GM21360 (cell line): ENCODE results near the gene BCL2L2.
A peak's percentile ranks its signal among the peaks of the same experiment; 100 is the strongest.

Experiments used
- ATAC-seq: cut with Tn5 transposase; IDR thresholded peaks from one replicate; pipeline ENCODE4 v1.9.1; 2021; ENCODE audit warnings: mild to moderate bottlenecking, moderate library complexity; ENCODE audit not compliant: unreplicated experiment

BCL2L2 gene

DNA sequence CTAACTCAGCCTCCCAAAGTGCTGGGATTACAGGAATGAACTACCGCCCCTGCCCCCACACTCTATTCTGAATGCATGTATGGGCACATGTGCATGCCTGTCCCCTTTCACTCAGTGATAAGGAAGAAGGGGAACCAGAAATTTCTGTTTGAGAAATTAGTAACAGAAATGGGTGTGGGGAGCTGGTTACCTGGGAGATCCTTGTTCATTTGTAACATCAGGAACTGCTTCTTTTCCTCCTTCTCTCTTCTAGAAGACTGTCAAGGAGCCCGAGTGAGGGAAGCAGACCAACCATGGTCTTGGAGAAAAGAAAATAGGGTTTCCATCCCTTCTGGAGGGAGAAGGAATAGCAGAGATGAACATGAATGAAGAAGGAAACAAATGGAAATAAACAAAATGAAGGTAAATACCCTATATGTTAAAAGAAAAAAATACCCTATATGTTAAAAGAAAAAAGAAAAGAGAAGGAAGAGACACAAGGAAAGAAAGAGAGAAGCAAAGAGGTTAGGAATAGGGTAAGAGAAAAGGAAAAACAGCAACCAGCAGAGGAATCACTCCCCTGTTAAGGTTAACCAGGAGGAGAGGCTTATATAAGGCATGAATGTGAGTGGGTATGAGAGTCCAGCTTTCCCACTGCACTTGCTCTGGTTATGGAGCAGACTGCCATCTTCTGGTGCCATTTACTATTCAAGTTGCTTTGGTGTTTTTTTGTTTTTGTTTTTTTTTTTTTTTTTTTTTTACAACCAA, 7.2 kb upstream of the BCL2L2 start:
- no peak for ATAC-seq

DNA sequence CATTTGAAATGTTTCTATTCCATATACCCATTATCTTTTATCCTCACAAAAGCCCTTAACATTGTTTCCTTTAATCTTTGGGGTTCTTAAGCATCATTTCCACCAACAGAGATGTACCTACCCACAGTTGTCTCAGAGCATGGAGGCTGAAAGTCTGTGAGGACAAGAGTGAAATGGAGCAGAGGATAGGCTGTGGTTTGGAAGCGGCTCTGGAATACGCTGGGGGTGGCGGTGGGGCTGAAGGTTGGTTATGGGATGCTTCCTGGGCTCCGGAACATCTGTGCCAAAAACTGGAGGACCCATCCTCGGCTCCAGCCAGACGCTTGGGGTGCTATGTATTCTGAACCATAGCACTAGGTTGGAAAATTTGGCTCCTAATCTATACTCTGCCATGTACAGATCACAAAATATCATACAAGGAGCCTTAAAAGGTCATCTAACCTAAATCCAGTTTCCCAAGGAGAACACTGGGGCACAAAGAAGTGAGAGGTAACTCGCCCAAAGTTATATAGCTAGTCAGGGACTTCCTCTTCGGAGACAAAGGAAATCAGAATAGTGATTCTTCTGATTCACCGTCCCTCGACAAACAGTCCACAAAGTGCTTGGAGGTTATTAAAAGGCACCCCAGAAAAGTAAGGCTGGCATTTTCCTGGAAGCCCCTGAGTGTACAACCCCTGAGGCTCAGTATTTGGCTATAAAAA, 6.5 kb upstream of the BCL2L2 start:
- no peak for ATAC-seq

DNA sequence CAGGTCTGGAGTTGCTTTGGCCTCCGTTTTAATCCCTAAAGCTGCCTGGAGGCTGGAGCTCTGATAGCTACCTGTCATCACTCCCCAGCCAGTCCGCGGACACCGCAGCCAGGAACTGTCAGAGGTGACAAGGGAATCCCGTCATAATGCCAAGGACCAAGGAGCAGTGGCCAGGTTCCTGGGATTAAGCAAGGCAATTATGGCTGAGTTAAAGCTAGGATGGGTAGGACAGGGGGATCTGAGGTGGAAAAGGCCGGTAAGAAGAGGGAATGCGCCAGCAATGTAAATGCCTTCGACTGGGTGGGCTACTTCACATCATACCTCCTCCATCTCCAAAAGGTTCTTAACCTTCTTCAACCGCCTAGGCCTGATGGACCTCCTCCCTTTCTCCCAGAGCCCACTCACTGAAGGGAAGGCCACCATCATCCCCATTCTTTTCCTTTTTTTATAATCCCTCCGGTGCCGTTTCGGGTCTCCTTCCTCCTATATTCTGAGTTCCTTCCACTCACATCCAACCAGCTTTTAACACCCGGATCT, 5.9 kb upstream of the BCL2L2 start:
- ATAC-seq = no peak

DNA sequence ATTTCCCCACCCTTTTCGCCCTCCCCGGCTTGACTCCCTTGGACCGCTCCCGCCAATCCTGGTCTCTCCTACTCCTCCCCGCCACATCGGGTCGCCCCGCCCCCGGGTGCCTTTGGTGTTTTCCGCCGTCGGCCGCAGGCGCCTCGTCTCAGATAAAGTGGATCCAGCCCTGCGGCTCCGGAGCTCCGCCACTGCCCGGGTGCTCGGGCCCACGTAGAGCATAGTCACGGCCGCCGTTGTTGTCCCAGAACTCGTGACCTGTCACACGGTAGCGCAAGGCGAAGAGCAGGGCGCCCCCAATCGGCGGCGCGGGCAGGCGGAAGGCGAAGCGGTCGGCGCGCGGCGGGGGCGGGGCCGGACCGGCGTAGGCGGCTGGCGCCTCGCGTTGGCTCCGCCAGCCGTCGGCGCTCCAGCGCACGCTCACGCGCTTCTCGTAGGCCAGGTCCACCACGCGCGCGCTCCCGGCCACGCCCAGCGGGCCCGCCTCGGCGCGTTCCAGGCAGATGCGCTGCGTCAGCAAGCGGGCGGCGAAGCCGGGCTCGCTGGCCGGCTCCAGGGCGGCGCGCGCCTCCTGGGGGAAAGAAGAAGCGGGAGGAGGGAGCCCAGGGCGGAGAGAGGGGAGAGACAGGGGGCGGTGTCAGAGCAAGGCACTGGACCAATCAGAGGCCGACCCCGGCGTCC, 5.2 kb upstream of the BCL2L2 start:
- peak; percentile 65 for ATAC-seq

DNA sequence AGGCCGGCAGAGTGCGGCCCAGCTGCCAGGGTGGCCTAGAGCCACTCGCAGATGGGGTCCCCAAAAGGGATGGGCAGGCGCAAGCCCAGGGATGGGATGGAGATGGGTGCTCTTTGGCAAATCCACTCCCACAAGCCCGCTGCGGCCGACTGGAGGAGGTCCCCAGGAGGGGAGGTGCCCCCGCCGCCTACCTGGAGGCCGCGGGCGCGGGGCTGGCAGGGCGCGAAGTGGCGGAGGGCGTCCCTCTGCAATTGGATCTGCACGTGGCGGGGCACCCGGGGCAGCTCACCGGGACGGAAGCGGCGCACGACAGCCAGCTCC, 4.7 kb upstream of the BCL2L2 start:
- no peak for ATAC-seq

DNA sequence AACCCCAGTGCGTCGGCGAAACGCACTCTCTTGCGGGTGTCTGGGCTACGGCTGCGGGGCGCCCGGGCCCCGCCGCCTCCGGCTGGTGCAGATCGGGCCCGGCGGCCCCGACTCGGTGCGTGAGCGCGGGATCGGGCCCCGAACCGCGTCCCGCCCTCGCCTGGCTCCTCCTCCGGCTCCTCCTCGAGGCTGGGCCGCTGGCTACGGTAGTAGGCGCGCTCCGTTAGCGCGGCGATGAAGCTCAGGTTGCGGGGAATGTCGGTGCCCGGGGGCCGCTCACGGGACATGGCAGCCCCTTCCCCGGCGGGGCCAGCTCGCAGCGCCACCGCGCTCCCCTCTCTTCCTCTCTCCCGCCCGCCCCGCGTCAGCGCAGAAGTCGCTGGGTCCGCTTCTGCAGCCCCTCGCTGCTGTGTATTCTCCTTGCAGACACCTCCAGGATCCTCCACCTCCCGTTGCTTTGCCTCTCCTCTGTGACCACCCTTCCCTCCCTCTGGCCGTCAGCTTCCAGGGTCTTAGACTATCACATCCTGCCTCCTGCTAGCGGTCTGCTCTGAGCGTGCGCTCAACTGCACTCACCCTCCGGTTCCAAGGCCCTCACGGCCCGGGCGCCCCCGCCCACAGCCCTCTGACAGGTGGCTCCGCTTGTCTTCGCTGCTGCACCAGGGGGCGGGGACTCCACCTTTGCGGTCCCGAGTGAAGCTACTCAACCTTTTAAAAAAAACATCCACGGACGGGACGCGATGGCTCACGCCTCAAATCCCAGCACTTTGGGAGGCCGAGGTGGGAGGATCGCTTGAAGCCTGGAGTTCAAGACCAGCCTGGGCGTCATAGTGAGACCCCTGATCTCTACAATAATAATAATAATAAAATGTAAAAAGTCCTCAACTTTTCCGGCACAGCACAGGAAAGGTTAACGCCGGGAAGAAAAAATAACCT, 4.1 kb upstream of the BCL2L2 start, which contains the start of gene PPP1R3E:
PPP1R3E (minus strand) TSS at position 570 of the 936 bp plus-strand sequence; CDS start at position 287, 283 bp downstream.
- peak; percentile 31 for ATAC-seq

DNA sequence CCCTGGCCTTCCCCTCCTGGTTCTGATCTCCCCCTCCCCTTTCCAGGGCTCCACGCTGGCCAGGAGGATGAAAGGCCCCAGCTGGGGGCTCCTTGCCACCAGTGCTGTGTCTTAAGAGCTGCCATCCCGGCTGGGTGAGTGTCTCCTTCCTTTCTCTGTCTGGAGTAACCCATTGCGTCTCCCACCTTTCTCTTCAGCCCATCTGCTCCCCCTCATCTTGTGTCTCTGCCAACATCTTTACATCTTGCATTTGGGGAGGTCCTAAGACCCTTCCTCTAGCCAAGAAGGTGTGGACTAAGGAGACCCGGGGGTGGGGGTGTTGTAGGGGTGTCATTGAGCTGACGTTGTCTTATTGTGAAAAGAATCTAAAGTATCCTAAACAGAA, 505 bp downstream of the BCL2L2 start:
- no peak for ATAC-seq

DNA sequence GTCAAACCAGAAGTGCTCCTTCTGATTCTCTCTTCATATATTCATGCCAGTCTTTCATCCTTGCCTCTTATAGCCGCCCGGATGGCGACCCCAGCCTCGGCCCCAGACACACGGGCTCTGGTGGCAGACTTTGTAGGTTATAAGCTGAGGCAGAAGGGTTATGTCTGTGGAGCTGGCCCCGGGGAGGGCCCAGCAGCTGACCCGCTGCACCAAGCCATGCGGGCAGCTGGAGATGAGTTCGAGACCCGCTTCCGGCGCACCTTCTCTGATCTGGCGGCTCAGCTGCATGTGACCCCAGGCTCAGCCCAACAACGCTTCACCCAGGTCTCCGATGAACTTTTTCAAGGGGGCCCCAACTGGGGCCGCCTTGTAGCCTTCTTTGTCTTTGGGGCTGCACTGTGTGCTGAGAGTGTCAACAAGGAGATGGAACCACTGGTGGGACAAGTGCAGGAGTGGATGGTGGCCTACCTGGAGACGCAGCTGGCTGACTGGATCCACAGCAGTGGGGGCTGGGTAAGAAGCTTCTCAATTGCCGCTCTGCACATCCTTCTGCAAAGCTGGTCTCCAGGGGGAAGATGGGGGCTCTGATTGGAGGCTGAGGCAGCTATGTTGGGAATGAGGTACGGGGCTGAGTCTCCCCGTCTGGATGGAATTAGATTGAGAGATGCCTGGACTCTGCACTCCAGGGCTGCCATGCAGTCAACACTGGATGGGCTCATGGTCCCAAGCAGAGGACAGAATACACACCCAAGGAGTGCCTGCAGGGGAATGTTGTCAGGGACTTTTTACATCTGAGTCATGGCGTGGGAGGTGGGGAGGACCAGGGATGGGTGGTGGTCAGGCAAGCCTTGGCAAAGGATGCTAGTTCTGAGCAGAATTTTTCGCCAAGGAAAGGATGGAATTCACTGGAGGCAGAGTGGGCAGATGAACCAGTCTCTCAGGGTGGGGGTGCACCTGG, 1.3 kb downstream of the BCL2L2 start:
- no peak for ATAC-seq

DNA sequence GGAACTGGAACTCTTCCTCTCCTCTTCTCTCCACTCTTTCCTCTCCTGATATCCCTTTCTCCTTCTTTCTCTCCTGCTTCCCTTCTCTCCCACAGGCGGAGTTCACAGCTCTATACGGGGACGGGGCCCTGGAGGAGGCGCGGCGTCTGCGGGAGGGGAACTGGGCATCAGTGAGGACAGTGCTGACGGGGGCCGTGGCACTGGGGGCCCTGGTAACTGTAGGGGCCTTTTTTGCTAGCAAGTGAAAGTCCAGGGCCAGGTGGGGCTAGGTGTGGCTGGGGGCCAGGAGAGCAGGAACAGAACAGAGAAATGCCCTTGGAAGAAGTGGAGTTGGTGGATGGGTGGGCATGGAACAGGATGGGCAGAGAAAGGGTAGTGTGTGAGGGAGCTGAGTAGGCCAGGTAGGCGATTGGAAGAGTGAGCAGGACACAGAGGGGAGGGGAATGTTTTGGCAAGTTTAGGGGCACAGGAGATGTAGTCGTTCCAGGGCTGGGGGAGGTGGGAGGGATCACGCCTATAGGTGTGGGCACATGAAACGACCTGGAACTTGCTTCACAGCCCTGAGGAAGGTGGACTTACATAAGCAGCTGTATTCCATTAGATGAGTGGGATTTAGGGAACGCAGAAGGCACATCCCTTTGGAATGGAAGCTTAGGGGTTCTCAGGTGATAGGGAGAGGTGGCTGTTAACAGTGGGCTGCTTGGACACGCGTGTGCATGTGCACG, 2.2 kb downstream of the BCL2L2 start:
- no peak for ATAC-seq

DNA sequence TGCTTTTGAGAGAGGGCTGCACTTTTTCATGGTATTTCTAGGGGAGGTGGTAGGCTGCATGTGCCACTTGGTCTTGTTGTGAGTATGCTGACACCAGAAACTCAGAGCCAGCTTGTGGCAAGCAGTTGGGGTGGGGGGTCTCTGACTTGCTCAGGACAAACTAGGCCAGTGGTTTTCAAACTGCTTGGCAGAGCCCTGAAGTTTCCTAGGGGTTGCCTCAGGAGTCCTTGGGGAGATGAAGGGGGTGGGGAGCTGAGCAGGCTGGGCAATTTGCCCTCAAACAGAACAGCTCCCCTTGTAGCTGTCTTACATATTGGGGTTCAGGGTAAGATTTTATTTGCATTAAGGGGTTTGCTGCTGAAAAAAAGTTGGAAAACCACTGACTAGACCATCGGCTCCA, 3.9 kb downstream of the BCL2L2 start:
- no peak for ATAC-seq

DNA sequence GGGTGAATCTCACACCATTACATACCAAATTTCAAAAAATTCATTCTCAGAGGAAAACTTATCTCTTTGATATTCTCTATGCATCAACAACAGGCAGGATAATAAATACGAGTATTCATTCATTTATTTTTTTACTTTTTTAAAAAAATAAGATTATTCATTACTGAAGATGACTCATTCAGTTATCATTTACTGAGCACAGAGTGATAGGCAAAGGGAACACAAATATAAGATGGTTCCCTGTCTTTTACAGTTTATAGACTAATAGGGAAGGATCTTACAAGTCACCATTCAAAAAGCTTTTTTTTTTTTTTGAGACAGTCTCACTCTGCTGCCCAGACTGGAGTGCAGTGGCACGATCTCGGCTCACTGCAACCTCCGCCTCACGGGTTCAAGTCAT, 9.7 kb downstream of the BCL2L2 start:
- ATAC-seq = no peak

DNA sequence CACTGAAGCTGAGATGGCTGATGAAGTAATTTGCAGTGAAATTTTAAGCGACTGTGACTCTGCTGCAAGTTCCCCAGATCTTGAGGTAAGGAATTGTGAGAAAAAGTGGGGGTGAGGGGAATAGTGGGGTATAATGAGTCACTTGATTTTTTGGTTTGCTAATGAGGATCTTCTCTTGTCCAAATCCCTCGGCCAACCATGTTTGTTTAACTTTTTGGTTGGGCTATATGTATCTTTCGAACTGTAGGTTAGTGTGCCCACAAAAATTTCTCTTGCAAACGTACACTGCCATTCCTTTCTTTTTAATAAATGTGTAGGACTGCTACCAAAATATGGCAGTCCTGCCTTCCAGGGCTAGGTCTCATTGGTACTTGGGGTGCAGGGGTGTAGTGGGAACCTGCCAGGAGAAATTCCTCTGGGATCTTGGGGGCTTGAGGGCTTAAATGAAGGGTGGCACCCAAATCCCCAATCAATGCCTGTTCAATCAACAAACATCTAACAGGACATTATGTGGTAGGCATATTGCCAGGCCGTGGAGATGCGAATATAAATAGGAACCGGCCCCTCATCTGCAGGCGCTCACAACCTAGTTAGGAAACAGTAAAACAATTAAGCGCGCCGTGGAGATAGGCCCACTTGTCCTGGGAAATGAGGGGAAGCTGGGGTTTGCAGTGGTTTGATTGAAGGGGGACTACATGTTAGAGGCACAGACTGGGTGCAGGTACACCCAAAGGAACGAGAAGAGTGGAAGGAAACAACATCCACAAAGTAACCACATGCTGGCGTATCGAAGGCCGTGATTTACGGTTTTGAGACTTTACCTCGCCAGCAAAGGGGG, 13.3 kb downstream of the BCL2L2 start:
- ATAC-seq = no peak

DNA sequence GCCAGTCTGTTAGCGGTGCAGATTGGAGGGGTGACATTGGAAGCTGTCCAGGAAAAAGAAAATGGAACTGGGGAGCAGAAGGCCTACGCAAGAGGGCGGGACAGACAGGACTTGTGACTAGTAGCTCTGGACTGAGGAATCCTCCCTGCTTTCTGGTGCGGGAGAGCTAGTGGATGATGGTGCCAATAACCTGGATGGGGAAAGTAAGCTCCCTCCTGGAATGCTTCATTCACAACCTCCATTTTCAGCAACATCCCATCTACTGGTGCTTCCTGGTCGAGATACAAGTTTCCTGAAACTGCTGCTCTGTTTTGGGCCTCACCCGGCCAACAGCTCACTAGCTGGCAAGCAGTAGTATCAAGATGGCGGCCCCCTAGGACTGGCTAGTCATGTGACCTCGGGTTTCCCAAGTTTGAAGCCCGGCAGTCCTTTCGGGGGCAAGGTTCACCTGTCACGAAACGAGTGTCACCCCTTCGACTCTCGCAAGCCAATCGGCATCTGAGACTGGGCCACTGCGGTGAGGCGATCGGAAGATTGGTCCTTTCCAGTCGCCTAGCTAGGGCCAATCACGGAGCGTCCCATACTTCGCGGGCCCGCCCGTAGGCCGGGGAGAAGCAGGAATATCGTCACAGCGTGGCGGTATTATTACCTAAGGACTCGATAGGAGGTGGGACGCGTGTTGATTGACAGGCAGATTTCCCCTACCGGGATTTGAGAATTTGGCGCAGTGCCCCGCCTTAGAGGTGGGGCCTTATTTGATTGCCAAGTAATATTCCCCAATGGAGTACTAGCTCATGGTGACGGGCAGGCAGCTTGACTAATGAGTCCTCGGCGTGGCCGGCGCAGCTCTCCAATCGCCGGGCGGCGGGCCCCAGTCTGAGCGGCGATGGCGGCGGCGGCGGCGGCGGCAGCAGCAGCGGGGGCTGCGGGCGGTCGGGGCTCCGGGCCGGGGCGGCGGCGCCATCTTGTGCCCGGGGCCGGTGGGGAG, 14.2 kb downstream of the BCL2L2 start, which contains the start of gene PABPN1:
PABPN1 (plus strand) TSS at position 874 of the 988 bp plus-strand sequence; CDS start at position 887, 13 bp downstream.
- ATAC-seq = peak; percentile 84

DNA sequence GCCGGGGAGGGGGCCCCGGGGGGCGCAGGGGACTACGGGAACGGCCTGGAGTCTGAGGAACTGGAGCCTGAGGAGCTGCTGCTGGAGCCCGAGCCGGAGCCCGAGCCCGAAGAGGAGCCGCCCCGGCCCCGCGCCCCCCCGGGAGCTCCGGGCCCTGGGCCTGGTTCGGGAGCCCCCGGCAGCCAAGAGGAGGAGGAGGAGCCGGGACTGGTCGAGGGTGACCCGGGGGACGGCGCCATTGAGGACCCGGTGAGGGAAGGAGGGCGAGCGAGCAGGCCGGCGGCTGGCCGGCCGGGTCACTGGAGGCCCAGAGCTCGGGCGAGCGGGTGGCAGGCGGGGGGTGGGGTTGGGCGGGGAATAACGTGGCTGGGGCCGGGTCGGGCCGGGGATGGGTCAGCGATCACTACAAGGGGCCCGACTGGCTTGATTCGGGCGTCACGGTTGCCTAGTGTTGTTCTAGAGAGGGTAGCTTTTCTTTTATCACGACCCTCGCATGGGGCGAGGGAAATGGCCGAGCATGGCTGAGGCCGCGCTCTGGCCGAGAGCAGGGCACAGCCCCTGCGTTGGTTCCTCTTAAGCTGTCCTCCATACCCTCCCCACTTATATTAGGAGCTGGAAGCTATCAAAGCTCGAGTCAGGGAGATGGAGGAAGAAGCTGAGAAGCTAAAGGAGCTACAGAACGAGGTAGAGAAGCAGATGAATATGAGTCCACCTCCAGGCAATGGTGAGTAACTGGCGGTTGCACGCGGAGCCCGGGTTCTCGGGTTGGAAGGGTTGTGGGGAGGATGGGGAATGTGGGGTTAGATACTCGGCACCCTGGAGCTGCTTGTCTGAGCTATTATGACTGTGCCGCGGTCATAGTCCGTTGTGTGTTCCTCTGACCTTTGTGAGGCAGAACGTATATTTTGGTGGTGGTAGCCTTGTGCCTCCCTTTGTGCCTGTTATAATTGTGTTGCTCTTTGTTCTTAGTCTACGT, 15.2 kb downstream of the BCL2L2 start:
- no peak for ATAC-seq
